ENCODE measurements around the gene PROK2.

Gene PROK2

DNA sequence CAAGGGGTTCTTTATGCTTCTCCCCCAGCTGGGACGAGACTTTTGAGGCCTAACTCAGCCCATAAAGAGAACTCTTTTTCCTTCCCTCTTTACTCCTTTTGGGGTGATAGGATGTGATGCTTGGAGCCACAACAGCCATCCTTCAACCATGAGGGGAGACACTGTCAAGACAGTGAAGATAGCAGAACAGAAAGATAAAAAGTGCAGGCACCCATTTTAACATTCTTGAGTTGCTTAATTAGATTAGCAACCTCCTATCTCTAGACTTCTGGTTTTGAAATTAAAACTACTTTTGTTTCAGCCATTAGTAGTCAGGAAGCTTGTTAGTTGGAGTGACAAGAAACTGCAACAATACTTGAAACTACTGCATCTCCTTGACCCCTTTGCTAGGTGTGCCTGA, 24.8 kb downstream of the PROK2 start:
- H3K4me3 ChIP-seq (ENCODE audit: low read length): no peak overlapping the region
- TF ChIP-seq, protein P1, sequence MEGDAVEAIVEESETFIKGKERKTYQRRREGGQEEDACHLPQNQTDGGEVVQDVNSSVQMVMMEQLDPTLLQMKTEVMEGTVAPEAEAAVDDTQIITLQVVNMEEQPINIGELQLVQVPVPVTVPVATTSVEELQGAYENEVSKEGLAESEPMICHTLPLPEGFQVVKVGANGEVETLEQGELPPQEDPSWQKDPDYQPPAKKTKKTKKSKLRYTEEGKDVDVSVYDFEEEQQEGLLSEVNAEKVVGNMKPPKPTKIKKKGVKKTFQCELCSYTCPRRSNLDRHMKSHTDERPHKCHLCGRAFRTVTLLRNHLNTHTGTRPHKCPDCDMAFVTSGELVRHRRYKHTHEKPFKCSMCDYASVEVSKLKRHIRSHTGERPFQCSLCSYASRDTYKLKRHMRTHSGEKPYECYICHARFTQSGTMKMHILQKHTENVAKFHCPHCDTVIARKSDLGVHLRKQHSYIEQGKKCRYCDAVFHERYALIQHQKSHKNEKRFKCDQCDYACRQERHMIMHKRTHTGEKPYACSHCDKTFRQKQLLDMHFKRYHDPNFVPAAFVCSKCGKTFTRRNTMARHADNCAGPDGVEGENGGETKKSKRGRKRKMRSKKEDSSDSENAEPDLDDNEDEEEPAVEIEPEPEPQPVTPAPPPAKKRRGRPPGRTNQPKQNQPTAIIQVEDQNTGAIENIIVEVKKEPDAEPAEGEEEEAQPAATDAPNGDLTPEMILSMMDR (conservative IDR thresholded peaks at IDR 0.05; ENCODE audit: low read length): no peak
- DNase-seq (ENCODE audit: low read depth): no peak

DNA sequence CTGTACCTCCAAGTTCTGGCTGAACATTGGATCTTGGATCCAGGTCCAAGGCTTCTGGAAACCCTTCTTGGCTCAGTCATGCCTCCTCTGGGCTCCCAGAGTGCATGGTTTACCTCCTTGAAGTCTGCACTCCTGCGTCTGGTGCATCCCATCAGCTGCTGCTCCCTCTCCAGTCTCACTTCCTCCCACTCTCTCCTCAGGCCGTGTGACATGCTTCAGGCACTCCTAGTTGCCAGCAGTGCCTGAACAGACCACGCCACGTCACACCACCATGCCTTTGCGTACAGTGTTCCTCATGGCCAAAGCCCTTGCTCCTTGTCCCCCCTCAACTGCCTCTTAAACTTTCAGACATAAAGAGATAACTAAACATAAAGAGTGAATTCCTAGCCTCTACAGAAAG, 25.5 kb downstream of the PROK2 start:
- TF ChIP-seq, protein P1 (conservative IDR thresholded peaks at IDR 0.05; ENCODE audit: low read length): no peak
- H3K4me3 ChIP-seq (ENCODE audit: low read length): no peak overlapping the region
- no peak for DNase-seq (ENCODE audit: low read depth)

DNA sequence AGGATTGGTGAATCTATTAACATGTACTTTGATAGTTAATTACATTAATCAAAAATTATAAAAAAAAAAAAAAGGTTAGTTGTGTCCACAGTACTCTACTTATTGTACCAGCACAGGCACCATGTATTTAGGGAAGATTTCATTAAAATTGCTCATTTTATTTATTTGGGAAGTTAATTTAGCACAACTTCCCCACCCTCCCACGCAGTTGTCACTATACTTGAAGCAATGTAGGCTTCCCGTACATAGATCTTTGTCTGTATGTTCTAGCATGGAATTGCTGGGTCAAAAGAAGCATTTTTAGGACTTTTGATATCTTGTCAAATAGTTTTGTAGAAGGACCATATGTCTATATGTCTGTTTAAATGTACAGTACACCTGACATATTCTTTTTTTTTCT, 26.9 kb downstream of the PROK2 start:
- no peak overlapping the region for H3K4me3 ChIP-seq (ENCODE audit: low read length)
- DNase-seq (ENCODE audit: low read depth): no peak
- TF ChIP-seq, protein P1 (conservative IDR thresholded peaks at IDR 0.05; ENCODE audit: low read length): no peak

DNA sequence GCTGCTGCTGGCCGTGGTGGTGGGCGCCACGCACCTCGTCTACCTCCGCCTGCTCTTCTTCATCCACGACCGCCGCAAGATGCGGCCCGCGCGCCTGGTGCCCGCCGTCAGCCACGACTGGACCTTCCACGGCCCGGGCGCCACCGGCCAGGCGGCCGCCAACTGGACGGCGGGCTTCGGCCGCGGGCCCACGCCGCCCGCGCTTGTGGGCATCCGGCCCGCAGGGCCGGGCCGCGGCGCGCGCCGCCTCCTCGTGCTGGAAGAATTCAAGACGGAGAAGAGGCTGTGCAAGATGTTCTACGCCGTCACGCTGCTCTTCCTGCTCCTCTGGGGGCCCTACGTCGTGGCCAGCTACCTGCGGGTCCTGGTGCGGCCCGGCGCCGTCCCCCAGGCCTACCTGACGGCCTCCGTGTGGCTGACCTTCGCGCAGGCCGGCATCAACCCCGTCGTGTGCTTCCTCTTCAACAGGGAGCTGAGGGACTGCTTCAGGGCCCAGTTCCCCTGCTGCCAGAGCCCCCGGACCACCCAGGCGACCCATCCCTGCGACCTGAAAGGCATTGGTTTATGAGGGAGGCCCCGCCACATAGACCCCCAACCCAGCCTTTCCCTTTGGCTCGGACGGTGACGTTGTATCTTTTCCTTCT, 30.2 kb downstream of the PROK2 start:
- TF ChIP-seq, protein P1 (conservative IDR thresholded peaks at IDR 0.05; ENCODE audit: low read length): no peak
- no peak overlapping the region for H3K4me3 ChIP-seq (ENCODE audit: low read length)
- no peak for DNase-seq (ENCODE audit: low read depth)

DNA sequence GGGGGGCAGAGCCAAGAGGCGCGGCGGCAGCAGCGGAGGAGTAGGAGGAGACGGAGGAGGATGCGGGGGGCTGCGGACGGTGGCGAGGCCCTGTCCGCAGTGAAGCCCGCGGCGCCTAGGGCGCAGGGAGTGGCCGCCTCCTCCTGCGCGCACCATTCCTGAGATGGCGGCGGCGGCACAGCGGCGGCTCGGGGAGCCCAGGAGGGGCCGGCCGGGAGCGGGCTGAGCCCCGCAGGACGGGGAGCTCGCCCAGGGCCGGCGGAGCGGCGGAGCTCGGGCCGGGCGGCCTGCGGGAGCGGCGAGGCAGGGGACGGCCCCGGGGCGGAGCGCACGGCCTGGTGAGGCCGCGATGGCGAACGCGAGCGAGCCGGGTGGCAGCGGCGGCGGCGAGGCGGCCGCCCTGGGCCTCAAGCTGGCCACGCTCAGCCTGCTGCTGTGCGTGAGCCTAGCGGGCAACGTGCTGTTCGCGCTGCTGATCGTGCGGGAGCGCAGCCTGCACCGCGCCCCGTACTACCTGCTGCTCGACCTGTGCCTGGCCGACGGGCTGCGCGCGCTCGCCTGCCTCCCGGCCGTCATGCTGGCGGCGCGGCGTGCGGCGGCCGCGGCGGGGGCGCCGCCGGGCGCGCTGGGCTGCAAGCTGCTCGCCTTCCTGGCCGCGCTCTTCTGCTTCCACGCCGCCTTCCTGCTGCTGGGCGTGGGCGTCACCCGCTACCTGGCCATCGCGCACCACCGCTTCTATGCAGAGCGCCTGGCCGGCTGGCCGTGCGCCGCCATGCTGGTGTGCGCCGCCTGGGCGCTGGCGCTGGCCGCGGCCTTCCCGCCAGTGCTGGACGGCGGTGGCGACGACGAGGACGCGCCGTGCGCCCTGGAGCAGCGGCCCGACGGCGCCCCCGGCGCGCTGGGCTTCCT, 31.0 kb downstream of the PROK2 start, which contains the start of gene GPR27:
Gene GPR27, plus strand, starts transcription at position 155 of the 909 bp plus-strand sequence. Its CDS starts 195 bp downstream, at position 350.
- TF ChIP-seq, protein P1 (conservative IDR thresholded peaks at IDR 0.05; ENCODE audit: low read length): no peak
- peak; percentile 29 for DNase-seq (ENCODE audit: low read depth)
- 0 out of 2 replicates have a peak within 1 kb of the TSS, but pooled peaks have one; percentile 15 for H3K4me3 ChIP-seq (ENCODE audit: low read length)

DNA sequence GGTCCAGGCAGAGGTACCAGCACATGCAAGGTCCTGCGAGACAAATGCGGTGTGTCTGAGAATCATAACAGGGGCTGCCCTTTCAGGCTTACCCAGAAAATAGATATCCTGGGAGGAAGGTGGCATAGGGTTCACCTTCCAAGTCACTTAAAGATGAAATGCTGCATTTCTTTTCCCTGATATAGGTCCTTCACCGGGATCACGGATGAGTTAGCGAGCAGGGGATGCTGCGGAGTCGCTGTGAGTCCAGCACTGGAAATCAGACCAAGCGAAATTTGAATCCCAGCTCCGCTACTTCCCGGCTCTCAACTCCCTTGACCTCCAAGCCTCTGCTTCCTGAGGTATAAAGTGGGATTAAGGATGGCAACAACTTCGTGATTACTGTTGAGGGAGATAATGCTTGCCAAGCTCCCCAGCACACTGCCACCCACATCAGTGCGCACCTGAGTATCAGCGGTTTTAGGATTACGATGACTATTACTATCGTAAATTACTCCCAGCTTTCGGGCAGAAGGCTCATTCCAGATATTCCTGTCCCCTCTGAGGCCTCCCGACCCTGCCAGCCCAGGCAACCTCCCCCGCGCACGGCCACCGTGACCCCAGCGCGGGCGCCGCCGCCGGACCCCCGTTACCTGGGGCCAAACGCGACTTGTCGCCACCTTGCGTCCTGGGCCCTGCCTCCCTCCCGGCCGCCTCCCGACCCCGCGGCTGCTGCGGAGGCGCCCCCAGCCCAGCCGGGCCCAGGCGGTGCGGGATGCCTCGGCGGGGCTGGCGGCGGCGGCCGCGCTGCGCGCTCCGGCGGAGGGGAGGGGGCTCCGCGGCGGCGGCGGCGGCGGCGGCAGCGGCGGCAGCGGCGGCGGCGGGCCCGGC, 31.9 kb downstream of the PROK2 start:
- no peak overlapping the region for H3K4me3 ChIP-seq (ENCODE audit: low read length)
- TF ChIP-seq, protein P1 (conservative IDR thresholded peaks at IDR 0.05; ENCODE audit: low read length): no peak
- DNase-seq (ENCODE audit: low read depth): no peak
